Heart left ventricle (tissue), 16 donors: Measurements from ENCODE around the gene CADM2. TPM values are rescaled to one million over a fixed set of nuclear protein-coding genes. Genes with fewer than 3 reads are reported as not detected.

Experiments used
- ATAC-seq, 4 donors: fragments of 200-7000 bp; cut with Tn5 transposase; one replicate each; pipeline ENCODE4 v1.9.1; 2020 to 2022; ENCODE audit warnings: moderate library complexity in 4 of 4, mild to moderate bottlenecking in 3 of 4, moderate number of reproducible peaks in 1 of 4
- DNase-seq, 5 donors: peaks; one replicate each; pipeline ENCODE4 v3.0.0-alpha.2; 2020
- H3K27ac ChIP-seq, 12 donors: fragments of 200-600 bp; sonication (generic) in 4 of 12; one replicate each; pipeline versions ENCODE4 v1.5.0 to v1.8.0; 2016 to 2022; ENCODE audit warnings: mild to moderate bottlenecking in 2 of 12
- H3K27me3 ChIP-seq, 9 donors: fragments of 200-600 bp; sonication (generic) in 2 of 9; one replicate each; pipeline versions ENCODE4 v1.5.1 to v1.8.0; 2016 to 2022; ENCODE audit warnings: mild to moderate bottlenecking in 3 of 9
- H3K36me3 ChIP-seq, 9 donors: fragments of 200-600 bp; sonication (generic) in 2 of 9; one replicate each; pipeline versions ENCODE4 v1.5.0 to v1.8.0; 2018 to 2022; ENCODE audit warnings: mild to moderate bottlenecking in 2 of 9
- H3K4me1 ChIP-seq, 12 donors: fragments of 200-600 bp; sonication (generic) in 4 of 12; one replicate each; pipeline versions ENCODE4 v1.5.0 to v1.8.0; 2016 to 2022; ENCODE audit warnings: mild to moderate bottlenecking in 3 of 12
- H3K4me3 ChIP-seq, 12 donors: fragments of 200-600 bp; sonication (generic) in 4 of 12; one replicate each; pipeline versions ENCODE4 v1.5.0 to v1.8.0; 2017 to 2022; ENCODE audit warnings: mild to moderate bottlenecking in 9 of 12, moderate library complexity in 4 of 12
- H3K9me3 ChIP-seq, 12 donors: fragments of 200-600 bp; sonication (generic) in 4 of 12; one replicate each; pipeline versions ENCODE4 v1.5.0 to v1.8.0; 2016 to 2022; ENCODE audit warnings: mild to moderate bottlenecking in 1 of 12
- CTCF ChIP-seq, 12 donors: fragments of 200-600 bp; sonication (generic) in 4 of 12; IDR thresholded peaks; one replicate each; pipeline versions ENCODE4 v1.5.0 to v1.8.0; 2018 to 2022; ENCODE audit warnings: antibody characterized with exemption in 12 of 12, mild to moderate bottlenecking in 5 of 12
- POLR2A ChIP-seq, 2 donors: fragments of 450-650 bp; IDR thresholded peaks; one replicate each; pipeline ENCODE4 v1.6.1; 2017; ENCODE audit warnings: antibody characterized with exemption in 2 of 2, mild to moderate bottlenecking in 2 of 2, moderate library complexity in 2 of 2
- WGBS, 4 donors: extraction: QIAGEN DNeasy Blood & Tissue Kit in 2 of 4; methylation state at CpG; one replicate each; pipeline versions ENCODE4 v1.1.5 to v1.1.7; 2013 to 2018; 5-methylcytosine and 5-hydroxymethylcytosine counted together
- intact Hi-C, 10 donors: fragments of 100-400 bp; cut with DNase I; formaldehyde crosslinking; loops; one replicate each; pipeline versions ENCODE4 v1.11.1 to v1.14.2; 2022
- polyA plus RNA-seq, 2 donors: library from polyadenylated mRNA; stranded (reverse); fragments of 200-250 nt; gene quantifications; one replicate each; pipeline ENCODE4 v1.2.3, GENCODE V29; 2013
- total RNA-seq, 9 donors: library from RNA; depleted of rRNA in 2 of 9; stranded (reverse); fragments of >200 nt in 2 of 9; fragmentation: NEBNext Ultra II Directional in 3 of 9; extraction: Animal tissue kit (Norgen Biotek cat#: 25700) in 3 of 9; gene quantifications; one replicate each; pipeline versions ENCODE4 v1.1.0 to v1.2.4, GENCODE V29; 2016 to 2023
- donor health status: ischemic (EF 13 %, LVEDD 7.1; RV severe dilation, severe dysfunction).
- donor health status: healthy with polysubstance abuse.
- donor health status: DM: no; HTN: yes; CAD: no.
- donor health status: DM: no; HTN: no; CAD: no.
- donor health status: ischemic (EF 25% LVEDD 6.9; RV normal size, moderate dysfunction).
- donor health status: ischemic (EF 25% LVEDD 5.7; RV mildly dilated, moderate dysfunction).
- donor health status: healthy.
- donor health status: DM: yes; HTN: yes; CAD: no.
- donor health status: ischemic (EF 35%, LVEDD 5.7; RV mildly dilated, moderate dysfunction).
- donor health status: nonischemic (EF 11% LVEDD 7.7; RV severe dilation, severe dysfunction).
- donor health status: DM: yes; HTN: yes; CAD: no.
- donor health status: PGD.
- donor health status: ischemic (EF 29% LVEDD 5.4; RV normal size, mild dysfunction).
- donor health status: nonischemic (EF 23%, LVEDD 6.1; RV moderate dilation, normal function).

Gene CADM2
- total and polyA plus RNA-seq, 11 donors: 0.19 to 2.3 (median 0.69) TPM

DNA sequence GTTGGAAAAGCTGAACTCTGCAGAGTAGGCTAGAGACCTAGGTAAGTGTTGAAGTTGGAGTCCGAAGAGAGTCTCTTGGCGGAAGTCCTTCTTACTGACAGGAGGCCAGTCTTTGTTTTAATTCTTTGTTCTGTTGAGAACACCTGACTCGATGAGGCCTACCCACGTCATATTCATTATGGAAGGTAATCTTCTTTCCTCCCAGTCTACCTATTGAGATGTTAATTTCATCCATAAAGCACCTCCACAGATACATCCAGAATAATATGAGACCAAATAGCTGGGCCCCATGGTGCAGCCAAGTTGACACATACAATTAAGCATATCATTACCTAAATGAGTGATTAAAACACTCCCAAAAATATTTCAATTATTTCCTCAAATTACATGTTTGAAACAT lies 515.5 kb downstream of the CADM2 start:
- ATAC-seq (no peak), DNase-seq (no peak)
- no peak for TF ChIP-seq CTCF (IDR thresholded peaks at IDR 0.05)
- 89 to 96% (median 92%) methylated on average over 4 of the region's 4 CpGs for WGBS, 4 donors
- Histone ChIP-seq H3K27me3 (no peaks in the 10 kb centered on the region), H3K27ac (no peak overlapping the region), H3K4me3 (no peak overlapping the region), H3K4me1 (peaks cover 0 to 6% (median 0%) of the 10 kb centered on the region in 12 donors), H3K9me3 (no peaks in the 10 kb centered on the region), H3K36me3 (no peaks in the 10 kb centered on the region)
- intact Hi-C loops: no loop called here

- Histone ChIP-seq H3K9me3 (no peaks in the 10 kb centered on the region), H3K27me3 (no peaks in the 10 kb centered on the region), H3K27ac (no peak overlapping the region), H3K36me3 (no peaks in the 10 kb centered on the region), H3K4me3 (no peak overlapping the region), H3K4me1 (peaks cover 0 to 6% (median 0%) of the 10 kb centered on the region in 12 donors)
- DNase-seq (no peak), ATAC-seq (no peak)
- TF ChIP-seq POLR2A (IDR thresholded peaks at IDR 0.05) (no peak), CTCF (IDR thresholded peaks at IDR 0.05) (no peak)
- intact Hi-C loops: no loop called here
- WGBS, 4 donors: 82 to 90% (median 88%) methylated on average over 2 of the region's 2 CpGs
These were observed 516.6 kb downstream of the CADM2 start for GRCh38 chr3:85475346-85475745.

DNA sequence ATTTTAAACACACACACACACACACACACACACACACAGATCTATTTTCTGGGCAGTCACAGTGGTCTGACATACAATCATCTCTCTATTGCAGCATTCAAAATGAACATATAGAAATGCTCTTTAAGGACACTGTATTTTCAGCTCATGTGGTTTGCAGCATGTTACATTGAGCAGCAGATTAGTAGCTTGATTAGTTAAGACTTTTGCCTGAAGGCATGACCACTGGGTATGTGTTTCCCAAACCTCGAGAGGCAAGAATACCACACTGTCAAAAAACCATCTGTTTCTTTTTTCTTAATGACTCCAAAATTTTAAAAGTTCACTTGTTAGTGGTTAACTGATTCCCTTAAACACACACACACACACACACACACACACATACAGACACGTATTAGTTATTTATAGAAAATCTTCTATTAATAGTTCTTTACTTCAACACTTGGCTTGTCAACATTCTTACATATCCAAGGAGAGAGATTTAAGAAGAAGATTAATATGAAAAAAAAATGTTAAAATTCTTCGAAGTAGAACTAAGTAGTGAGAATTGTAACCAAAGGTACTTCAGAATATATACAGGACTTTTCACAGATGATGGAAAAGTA lies 518.2 kb downstream of the CADM2 start:
- H3K9me3 ChIP-seq: no peaks in the 10 kb centered on the region
- WGBS, 4 donors: 33 to 40% (median 39%) methylated on average over 3 of the region's 3 CpGs
- intact Hi-C loops: no loop called here
- no peak overlapping the region for H3K27ac ChIP-seq
- H3K4me3 ChIP-seq: no peak overlapping the region
- TF ChIP-seq POLR2A (IDR thresholded peaks at IDR 0.05): no peak
- no peak for TF ChIP-seq CTCF (IDR thresholded peaks at IDR 0.05)
- ATAC-seq (no peak), DNase-seq (no peak)
- peaks cover 0 to 6% (median 0%) of the 10 kb centered on the region in 12 donors for H3K4me1 ChIP-seq
- H3K36me3 ChIP-seq: no peaks in the 10 kb centered on the region
- H3K27me3 ChIP-seq: no peaks in the 10 kb centered on the region

GRCh38 chr3:85481411-85482212 lies 522.8 kb downstream of the CADM2 start:
- Histone ChIP-seq H3K36me3 (no peaks in the 10 kb centered on the region), H3K4me1 (peaks cover 0 to 6% (median 0%) of the 10 kb centered on the region in 12 donors), H3K27ac (no peak overlapping the region), H3K27me3 (no peaks in the 10 kb centered on the region), H3K4me3 (no peak overlapping the region), H3K9me3 (no peaks in the 10 kb centered on the region)
- no peak for DNase-seq
- TF ChIP-seq POLR2A (IDR thresholded peaks at IDR 0.05): no peak
- no peak for TF ChIP-seq CTCF (IDR thresholded peaks at IDR 0.05)
- intact Hi-C loops: no loop called here
- no peak for ATAC-seq
- 76 to 84% (median 80%) methylated on average over 5 of the region's 5 CpGs for whole genome bisulfite sequencing, 4 donors
